NCI-H146 treated with DMSO at 0.1 percent for 48 hours (cell line): ENCODE data around the gene MDH2.
"Not testable (repeated sequence)": the region's sequence is repeated elsewhere in the genome, so short reads cannot be mapped to it uniquely, and the experiment has no call there.

Source experiments
- DNase-seq: peaks from one replicate; lab custom pipeline; 2025; ENCODE audit not compliant: unreplicated experiment; lab: John Stamatoyannopoulos, UW

Gene MDH2, protein sequence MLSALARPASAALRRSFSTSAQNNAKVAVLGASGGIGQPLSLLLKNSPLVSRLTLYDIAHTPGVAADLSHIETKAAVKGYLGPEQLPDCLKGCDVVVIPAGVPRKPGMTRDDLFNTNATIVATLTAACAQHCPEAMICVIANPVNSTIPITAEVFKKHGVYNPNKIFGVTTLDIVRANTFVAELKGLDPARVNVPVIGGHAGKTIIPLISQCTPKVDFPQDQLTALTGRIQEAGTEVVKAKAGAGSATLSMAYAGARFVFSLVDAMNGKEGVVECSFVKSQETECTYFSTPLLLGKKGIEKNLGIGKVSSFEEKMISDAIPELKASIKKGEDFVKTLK

GRCh38 chr7:76047811-76048667, at the start of gene MDH2, which contains the start of gene STYXL1:
Gene MDH2 (plus strand): TSS chr7:76048106. CDS start chr7:76048161, 55 bp downstream.
Gene STYXL1 (minus strand): TSS chr7:76048000. CDS start chr7:76030523, 17,477 bp downstream.
- peak; percentile 84 for DNase-seq

- DNase-seq, result no peak
Measured at GRCh38 chr7:76000566-76000965, 47.3 kb upstream of the MDH2 start.

DNA sequence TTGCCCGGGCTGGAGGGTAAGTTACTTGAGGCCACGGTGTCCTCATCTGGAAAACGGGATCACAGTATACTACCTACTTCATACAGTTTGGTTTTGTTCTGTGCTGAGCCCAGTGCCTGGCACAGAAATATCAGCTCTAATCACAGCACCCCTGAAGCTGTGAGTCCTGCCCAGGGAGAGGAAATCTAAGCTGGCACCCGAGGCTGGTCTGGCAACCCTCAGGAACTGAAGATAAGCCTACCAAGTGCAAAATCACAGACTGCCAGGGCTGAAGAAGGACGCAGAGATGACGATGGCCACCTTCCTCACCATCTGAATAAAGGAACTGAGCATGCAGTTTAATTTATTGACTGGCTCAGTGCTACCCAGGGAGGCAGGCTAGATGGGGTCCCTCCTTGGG, 45.8 kb upstream of the MDH2 start:
- DNase-seq, result no peak

- no peak for DNase-seq
Measured at GRCh38 chr7:76002822-76003221, 45.1 kb upstream of the MDH2 start.

DNA sequence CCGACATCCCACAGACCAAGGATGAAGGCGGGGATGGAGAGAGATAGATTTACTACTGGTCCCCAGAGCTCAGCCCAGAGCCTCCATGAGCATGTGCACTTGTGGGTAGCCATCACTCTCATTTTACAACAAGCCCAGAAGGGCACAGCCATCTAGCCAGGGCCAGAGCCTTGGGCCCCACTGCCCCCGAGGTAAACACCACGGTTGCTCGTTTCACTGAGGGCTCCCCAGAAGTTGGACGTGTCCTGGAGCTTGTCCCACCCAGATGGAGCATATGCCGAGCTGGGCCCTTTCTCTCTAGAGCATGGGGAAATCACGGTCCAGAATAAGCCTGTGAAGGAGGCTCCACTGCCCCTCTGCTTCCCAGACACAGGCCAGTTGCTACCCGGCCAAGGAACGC, 44.6 kb upstream of the MDH2 start:
- no peak for DNase-seq

DNA sequence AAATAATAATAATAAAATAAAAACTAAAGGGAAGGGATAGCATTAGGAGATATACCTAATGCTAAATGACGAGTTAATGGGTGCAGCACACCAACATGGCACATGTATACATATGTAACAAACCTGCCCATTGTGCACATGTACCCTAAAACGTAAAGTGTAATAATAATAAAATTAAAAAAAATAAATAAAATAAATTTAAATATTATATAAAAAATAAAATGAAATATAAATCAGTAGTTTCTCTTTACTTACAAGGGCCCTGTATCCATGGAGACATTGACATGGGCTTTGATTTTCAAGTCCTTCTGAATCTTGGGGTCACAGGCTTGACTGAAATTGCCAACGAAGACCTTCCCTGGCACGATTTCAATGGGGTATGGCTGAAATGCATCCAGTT, 42.9 kb upstream of the MDH2 start:
- not testable (repeated sequence) for DNase-seq

GRCh38 chr7:76008156-76008687, 39.7 kb upstream of the MDH2 start:
- DNase-seq, result no peak

DNA sequence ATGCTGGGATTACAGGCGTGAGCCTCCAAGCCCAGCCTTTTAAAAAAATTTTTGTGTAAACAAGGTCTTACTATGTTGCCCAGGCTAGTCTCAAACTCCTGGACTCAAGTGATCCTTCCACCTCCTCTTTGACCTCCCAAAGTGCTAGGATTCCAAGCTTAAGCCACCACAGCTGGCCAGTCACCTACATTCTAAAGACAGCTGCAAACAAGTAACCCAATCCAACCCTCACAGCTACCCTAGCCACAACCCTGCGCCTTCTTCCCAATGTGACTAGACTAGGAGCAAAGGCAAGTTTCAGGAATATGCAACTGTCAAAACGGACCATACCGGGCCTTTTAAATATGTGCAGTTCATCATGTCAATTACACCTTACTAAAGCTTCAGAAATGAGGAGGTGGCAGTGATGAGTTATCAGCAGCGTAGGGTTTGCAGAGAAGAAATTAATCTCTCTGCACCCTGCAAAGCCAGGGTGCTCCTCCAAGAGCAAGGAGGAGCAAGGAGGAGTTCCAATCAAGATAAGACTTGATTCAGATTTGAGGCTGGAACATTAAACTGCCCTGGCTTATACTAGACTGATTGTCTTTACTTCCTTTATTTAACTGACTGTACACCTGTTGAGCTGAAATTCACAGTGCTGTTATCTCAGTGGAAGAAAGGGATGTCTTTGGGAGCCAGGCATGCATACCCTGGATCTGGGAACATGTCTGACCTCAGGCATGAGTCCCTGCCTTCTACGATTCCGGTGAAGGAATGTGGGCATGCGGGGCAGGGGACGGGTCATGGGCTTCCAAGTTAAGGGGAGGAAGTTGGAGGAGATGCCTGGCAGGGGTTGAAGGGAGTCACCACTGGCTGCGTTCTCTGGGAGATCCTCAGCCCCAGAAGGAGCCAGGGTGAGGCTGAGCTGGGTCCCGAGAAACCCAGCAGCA, 38.0 kb upstream of the MDH2 start:
- no peak for DNase-seq

DNA sequence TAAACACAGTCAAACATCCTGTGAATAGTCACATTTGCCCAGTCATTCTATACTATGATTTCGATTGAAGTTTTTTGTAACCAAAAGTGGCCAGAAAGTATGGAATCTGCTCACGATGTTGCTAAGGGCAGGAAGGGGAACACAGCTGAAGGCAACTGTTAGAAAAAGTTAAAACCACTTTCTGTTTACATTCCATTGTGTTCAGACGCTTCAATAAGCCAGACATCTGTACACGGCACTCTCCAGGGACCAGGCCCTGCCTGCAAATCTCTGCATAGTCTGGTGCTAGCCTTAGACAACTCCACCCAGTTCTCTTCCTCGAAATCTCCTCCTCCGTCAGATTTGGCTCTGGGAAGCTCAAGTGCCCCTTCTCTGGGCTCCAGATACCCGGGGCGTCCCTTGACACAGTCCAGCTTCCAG, 36.5 kb upstream of the MDH2 start:
- no peak for DNase-seq

GRCh38 chr7:76016191-76016947, 31.5 kb upstream of the MDH2 start:
- no peak for DNase-seq

DNA sequence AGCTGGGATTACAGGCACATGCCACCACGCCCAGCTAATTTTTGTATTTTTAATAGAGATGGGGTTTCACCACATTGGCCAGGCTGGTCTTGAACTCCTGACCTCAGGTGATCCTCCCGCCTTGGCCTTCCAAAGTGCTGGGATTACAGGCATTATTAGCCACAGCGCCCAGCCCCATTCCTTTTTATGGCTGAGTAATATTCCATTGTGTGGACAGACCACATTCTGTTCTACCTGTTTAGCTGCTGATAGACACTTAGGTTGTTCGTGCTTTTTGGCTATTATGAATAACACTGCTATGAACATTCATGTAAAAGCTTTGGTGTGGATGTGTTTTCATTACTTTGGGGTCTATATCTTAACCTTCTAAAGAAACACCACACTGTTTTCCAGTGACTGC, 29.4 kb upstream of the MDH2 start:
- DNase-seq, result not testable (repeated sequence)

- DNase-seq, result peak; percentile 15
Measured at GRCh38 chr7:76020031-76020714, 27.7 kb upstream of the MDH2 start.

DNA sequence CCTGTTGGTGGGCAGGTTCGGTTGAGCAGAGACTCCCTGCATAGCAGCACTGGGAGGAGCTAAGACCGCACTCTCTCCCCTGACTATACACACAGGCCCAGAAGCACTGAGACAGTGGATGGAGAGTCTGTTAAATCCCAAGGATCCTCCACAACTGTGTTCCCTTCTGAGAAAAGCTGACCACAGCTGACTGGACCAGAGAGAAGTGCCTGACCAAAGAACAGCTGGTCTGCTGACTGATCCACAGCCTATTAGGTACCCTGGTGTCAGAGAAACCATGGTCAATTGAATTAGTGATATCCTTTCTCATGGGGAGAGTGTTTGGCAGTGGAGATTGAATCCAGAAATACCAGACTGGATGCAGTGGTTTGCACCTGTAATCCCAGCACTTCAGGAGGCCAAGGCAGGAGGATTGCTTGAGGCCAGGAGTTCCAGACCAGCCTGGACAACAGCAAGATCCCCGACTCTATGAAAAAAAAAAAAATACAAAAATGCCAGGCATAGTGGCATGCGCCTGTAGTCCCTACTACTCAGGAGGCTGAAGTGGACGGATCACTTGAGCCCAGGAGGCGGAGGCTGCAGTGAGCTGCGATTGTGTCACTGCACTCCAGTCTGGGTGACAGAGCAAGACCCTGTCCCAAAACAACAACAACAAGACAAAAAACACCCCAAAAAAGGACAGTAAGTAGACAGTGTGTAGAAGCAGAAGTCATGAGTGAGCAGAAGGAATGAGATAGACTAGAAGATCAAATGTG, 25.7 kb upstream of the MDH2 start:
- no peak for DNase-seq

DNA sequence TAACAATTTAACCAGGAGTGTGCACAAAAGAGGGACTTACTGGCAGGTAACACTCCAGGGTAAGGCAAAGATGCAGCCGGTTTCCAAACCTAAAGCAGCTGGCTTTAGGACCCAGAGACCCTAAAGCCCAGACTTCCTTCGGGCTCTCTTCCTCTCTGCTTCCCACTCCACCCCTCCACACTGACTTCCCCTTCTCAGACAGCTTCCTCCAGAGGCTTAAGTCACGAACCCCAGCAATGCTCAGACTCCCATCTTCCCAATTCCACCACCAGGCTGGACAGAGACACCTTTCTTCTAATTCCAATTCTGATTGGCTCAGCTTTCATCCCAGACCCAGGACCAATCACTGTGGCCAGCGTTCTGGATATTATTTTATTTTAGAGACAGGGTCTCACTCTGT, 24.9 kb upstream of the MDH2 start:
- no peak for DNase-seq

- DNase-seq, result peak; percentile 56
Measured at GRCh38 chr7:76029682-76030081, 18.2 kb upstream of the MDH2 start.

DNA sequence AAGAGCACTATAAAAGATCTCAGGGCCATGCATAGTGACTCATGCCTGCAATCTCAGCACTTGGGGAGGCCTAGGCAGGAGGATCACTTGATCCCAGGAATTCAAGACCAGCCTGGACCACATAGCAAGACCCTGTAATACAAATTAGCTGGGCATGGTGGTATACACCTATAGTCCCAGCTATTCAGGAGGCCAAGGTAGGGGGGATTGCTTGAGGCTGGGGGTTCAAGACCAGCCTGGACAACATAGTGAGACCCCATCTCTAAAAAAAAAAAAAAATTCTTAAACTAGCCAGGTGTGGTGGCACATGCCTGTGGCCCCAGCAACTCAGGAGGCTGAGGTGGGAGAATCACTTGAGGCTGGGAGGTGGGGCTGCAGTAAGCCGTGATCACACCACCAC, 15.9 kb upstream of the MDH2 start:
- DNase-seq, result no peak

DNA sequence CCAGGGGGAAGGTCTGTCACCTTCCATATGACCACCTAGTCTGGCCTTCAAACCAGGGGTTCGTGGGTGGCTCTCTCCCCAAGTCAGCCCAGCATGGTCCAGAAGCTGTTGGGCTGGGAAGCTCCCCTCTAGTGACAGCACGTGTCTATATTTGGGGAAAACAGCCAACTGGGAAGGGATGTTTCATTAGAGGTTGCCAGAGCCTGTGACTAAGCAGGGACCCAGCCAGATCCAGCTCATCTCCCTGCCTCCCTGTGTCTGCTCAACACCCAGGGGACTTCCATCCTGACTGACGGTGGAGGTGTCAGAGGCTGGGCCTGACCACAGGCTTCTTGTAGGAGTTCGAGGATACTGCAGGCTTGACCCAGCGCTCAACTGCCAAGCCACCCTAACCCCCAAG, 10.6 kb upstream of the MDH2 start:
- DNase-seq, result no peak

DNA sequence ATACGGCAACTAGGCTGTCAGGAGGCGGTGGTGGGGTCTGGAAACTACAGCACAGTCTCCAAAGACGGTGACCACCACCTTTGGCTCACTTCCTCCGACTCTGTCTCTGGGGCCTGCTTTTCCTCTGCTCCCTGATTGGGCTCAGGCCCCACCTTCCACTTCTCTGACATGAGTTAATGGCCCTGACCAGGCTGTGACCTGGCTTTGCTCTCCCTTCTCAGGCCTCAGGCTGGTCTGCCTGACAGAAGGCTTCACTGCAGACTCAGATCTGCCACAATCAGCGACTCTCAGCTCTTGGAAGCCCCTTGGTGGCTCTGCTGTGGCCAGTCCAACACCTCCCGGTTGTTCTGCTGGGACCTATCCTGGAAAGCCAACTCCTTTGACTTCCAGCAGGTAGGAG, 7.8 kb upstream of the MDH2 start:
- no peak for DNase-seq

- DNase-seq, result no peak
Measured at GRCh38 chr7:76044375-76044865, 3.5 kb upstream of the MDH2 start.
